ENCODE data around the gene GNAQ.
"Not testable (repeated sequence)": the region's sequence is repeated elsewhere in the genome, so short reads cannot be mapped to it uniquely, and the experiment has no call there.

The GNAQ gene

GRCh38 chr9:77883133-77883532 is 148.5 kb downstream of the GNAQ start:
- in situ Hi-C loops (cut with HindIII; ENCODE audit: low sequenced_read_pairs), result no loop called here

GRCh38 chr9:77882294-77882693 is 149.3 kb downstream of the GNAQ start:
- in situ Hi-C loops (cut with HindIII; ENCODE audit: low sequenced_read_pairs), result no loop called here

GRCh38 chr9:77881634-77882033 is 150.0 kb downstream of the GNAQ start:
- in situ Hi-C loops (cut with HindIII; ENCODE audit: low sequenced_read_pairs), result not testable (repeated sequence)

- in situ Hi-C loops (cut with HindIII; ENCODE audit: low sequenced_read_pairs), result no loop called here
Measured at GRCh38 chr9:77881111-77881510, 150.5 kb downstream of the GNAQ start.

- in situ Hi-C loops (cut with HindIII; ENCODE audit: low sequenced_read_pairs), result no loop called here
Measured at GRCh38 chr9:77879437-77879943, 152.1 kb downstream of the GNAQ start.

- in situ Hi-C loops (cut with HindIII; ENCODE audit: low sequenced_read_pairs), result not testable (repeated sequence)
Measured at GRCh38 chr9:77878793-77879192, 152.8 kb downstream of the GNAQ start.

GRCh38 chr9:77877976-77878375 is 153.6 kb downstream of the GNAQ start:
- in situ Hi-C loops (cut with HindIII; ENCODE audit: low sequenced_read_pairs), result no loop called here

GRCh38 chr9:77876590-77876989 is 155.0 kb downstream of the GNAQ start:
- in situ Hi-C loops (cut with HindIII; ENCODE audit: low sequenced_read_pairs), result no loop called here

- in situ Hi-C loops (cut with HindIII; ENCODE audit: low sequenced_read_pairs), result no loop called here
Measured at GRCh38 chr9:77876091-77876490, 155.5 kb downstream of the GNAQ start.

- in situ Hi-C loops (cut with HindIII; ENCODE audit: low sequenced_read_pairs), result no loop called here
Measured at GRCh38 chr9:77872863-77873262, 158.7 kb downstream of the GNAQ start.

- in situ Hi-C loops (cut with HindIII; ENCODE audit: low sequenced_read_pairs), result no loop called here
Measured at GRCh38 chr9:77872177-77872576, 159.4 kb downstream of the GNAQ start.

GRCh38 chr9:77871483-77871882 is 160.1 kb downstream of the GNAQ start:
- in situ Hi-C loops (cut with HindIII; ENCODE audit: low sequenced_read_pairs), result no loop called here

- in situ Hi-C loops (cut with HindIII; ENCODE audit: low sequenced_read_pairs), result no loop called here
Measured at GRCh38 chr9:77866878-77867277, 164.7 kb downstream of the GNAQ start.

GRCh38 chr9:77865385-77866047 is 166.1 kb downstream of the GNAQ start:
- in situ Hi-C loops (cut with HindIII; ENCODE audit: low sequenced_read_pairs), result no loop called here

GRCh38 chr9:77864211-77864889 is 167.3 kb downstream of the GNAQ start:
- in situ Hi-C loops (cut with HindIII; ENCODE audit: low sequenced_read_pairs), result no loop called here

GRCh38 chr9:77863638-77864037 is 168.0 kb downstream of the GNAQ start:
- in situ Hi-C loops (cut with HindIII; ENCODE audit: low sequenced_read_pairs), result not testable (repeated sequence)

- in situ Hi-C loops (cut with HindIII; ENCODE audit: low sequenced_read_pairs), result not testable (repeated sequence)
Measured at GRCh38 chr9:77860953-77861352, 170.7 kb downstream of the GNAQ start.

- in situ Hi-C loops (cut with HindIII; ENCODE audit: low sequenced_read_pairs), result no loop called here
Measured at GRCh38 chr9:77857513-77858259, 173.9 kb downstream of the GNAQ start.

- in situ Hi-C loops (cut with HindIII; ENCODE audit: low sequenced_read_pairs), result no loop called here
Measured at GRCh38 chr9:77856615-77857014, 175.0 kb downstream of the GNAQ start.

GRCh38 chr9:77854916-77855311 is 176.7 kb downstream of the GNAQ start:
- in situ Hi-C loops (cut with HindIII; ENCODE audit: low sequenced_read_pairs), result no loop called here

GRCh38 chr9:77854258-77854915 is 177.2 kb downstream of the GNAQ start:
- in situ Hi-C loops (cut with HindIII; ENCODE audit: low sequenced_read_pairs), result no loop called here
